Hair follicle dermal papilla cell (primary cell): ENCODE measurements around the gene MTARC2. TPM values are rescaled to one million over a fixed set of nuclear protein-coding genes. Genes with fewer than 3 reads are reported as not detected.

Source experiments
- total RNA-seq: library from RNA; depleted of rRNA; stranded (reverse); fragments of >200 nt; gene quantifications from 2 replicates; pipeline ENCODE4 v1.2.3, GENCODE V29; 2012

The MTARC2 gene
- total RNA-seq: 4.0 and 4.7 TPM in 2 replicates

GRCh38 chr1:220748089-220748934, at the start of gene MTARC2:
MTARC2 (plus strand) TSS chr1:220748322; CDS start chr1:220748532, 210 bp downstream.

GRCh38 chr1:220786337-220787068, 38.4 kb downstream of the MTARC2 start, which contains the start of gene MTARC1:
MTARC1 (plus strand) TSS chr1:220786913; CDS start chr1:220786945, 32 bp downstream.

Other genes with a start within 250 kb of the MTARC2 start
- gene MARK1, start 220.2 kb upstream of the MTARC2 start, total RNA-seq: 3.5 and 6.0 TPM in 2 replicates
- gene C1orf115, start 58.0 kb upstream of the MTARC2 start, total RNA-seq: 0.49 and 0.61 TPM in 2 replicates
- gene MTARC1, start 38.6 kb downstream of the MTARC2 start, total RNA-seq: 0.61 and 0.97 TPM in 2 replicates
- gene HLX, start 131.1 kb downstream of the MTARC2 start, total RNA-seq: 5.4 and 7.2 TPM in 2 replicates